HT1080 (cell line): Measurements from ENCODE around the gene TSHZ3. TPM values are rescaled to one million over a fixed set of nuclear protein-coding genes. Genes with fewer than 3 reads are reported as not detected.

ENCODE experiments used
- DNase-seq: peaks from one replicate; pipeline ENCODE4 v3.0.0-alpha.2; 2015; ENCODE audit warnings: low read depth
- total RNA-seq: library from RNA; depleted of rRNA; stranded (reverse); fragments of >200 nt; shearing (Covaris generic); gene quantifications from 2 replicates; pipeline ENCODE4 v1.2.3, GENCODE V29; 2014

Gene TSHZ3
- total RNA-seq, 1 experiment from 2014 or later, result 4.4 TPM

DNA sequence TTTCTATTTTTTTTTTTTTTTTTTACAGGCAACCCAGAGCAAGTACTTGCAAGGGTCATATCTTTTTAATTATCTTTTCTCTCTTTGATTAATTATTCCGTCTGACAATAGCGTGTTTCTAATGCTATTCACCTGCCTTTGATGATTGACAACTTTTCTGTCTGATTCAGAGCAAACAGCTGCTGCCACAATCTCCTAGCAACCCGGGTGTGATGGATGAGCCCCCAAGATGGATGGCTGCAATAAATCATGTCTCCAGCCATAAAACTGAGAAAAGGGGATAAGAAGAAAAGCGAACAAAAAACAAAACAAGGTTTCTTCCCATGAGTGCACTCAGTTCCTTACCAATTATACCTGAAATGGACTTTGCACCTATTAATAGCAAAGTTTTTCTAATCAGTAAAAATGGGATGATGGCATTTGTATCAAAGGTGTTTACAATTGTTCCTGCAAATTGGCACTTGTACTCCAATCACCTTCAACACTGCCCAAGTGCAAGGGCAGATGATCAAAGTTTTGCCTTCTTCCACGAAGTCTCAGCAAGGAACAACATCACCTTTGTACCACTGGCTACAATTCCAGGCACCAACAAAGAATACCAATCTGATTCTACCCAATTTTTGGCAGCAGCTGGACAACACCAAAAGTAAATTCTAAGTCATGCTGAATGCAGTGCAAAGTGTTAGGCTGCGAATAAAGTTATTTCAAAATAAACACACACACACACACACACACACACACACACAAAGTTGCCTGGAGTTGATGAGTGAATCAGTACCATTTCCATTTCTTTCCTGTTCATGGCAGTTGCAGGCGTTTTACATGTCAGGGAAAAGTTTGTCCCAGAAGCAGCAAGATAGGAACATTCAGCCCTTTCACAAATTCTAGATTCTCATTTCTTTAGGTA, 12.0 kb downstream of the TSHZ3 start:
- no peak for DNase-seq

DNA sequence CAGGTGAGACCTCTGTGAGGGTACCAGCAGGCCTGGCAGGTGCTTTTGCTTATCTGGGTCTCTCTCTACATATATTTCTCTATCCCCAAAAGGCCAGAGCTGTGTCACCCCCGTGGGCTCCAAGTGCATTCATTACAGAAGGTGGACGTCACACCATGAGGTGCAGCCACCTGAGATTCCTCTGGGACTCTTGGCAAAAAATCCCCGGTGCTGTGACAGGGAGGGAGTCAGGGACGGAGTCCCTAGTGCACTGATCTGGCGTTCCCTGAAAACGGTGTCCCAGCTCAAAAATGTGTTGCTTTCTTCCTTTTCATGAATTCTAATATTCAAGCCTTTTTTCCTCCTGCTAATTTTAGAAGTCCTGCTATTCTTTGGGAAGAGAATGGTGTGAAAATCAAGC, 13.5 kb downstream of the TSHZ3 start:
- DNase-seq, result no peak

DNA sequence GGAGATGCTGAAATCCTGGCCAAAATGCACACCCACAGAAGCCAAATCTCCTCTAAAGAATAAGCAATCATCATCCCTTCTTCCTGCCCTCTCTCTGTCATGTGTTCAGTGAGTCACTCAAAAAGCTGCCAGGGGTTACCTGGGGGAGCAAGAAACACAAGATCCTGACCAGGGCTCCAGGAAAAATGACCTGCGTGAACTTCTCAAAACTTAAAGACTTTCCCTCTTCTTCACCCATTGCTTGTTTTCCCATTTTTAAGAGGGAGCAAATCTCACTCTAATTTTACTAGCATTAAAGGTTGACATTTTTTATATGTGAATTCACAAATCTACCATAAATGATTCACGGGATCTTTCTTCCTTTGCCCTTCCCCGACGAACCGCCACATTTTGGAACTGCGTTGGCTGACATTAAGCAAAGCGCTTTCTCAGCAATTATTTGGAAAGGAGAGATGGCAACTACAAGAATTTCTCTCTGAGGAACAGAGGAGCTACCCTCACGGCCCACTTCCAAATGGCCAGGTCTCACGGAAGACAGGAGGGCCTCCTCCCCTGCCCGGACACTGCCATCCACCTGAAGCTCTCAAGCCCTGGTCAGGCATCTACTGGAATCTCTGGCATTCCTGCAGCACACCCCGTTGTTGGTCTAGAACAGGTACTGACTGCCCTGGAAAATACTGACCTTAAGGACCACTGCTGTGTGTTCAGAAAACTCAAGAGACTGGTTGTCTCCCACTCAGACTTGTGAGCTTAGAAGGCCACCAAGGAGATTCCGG, 14.2 kb downstream of the TSHZ3 start:
- peak; percentile 57 for DNase-seq

GRCh38 chr19:31334101-31334848, 15.0 kb downstream of the TSHZ3 start:
- peak; percentile 64 for DNase-seq

GRCh38 chr19:31332096-31332495, 17.1 kb downstream of the TSHZ3 start:
- DNase-seq, result no peak

DNA sequence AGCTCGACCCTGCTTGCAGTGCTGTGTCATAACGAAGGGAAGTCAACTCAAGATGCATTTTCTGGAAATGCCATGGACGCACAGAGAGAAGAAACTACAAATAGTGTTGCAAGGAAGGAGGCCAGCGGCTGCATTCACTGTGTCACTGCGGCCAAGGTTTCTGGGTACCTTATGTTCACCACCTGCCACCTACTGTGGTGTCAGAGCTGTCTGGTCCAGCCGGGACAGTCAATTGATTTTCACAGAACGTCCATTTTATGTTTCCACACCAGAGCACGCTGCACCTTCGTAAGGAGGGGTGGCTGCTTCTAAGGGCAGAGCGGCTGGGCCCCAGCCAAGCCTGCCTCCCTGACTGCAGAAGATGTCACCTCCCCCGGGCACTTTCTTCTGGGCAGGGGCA, 17.7 kb downstream of the TSHZ3 start:
- DNase-seq, result no peak

GRCh38 chr19:31330761-31331160, 18.5 kb downstream of the TSHZ3 start:
- no peak for DNase-seq

DNA sequence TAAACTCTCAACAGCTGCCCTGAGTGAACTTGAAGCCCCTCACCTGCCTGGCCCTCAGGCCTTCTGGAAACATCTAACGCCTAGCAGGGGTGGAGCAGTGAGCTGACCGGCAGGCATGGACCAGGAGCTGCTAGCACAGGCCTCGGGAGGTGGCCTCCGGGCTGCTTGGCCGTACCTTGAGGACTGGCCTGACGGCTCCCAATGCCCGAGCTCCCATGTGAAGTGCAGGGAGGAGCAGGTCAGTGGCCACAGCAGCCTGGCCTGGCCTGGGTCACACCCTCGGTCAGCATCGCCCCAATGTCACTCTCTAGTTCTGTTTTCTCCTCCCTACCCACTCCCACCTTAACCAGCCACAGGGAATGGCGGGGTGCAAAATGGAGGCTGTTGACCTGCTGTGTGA, 19.0 kb downstream of the TSHZ3 start:
- no peak for DNase-seq

DNA sequence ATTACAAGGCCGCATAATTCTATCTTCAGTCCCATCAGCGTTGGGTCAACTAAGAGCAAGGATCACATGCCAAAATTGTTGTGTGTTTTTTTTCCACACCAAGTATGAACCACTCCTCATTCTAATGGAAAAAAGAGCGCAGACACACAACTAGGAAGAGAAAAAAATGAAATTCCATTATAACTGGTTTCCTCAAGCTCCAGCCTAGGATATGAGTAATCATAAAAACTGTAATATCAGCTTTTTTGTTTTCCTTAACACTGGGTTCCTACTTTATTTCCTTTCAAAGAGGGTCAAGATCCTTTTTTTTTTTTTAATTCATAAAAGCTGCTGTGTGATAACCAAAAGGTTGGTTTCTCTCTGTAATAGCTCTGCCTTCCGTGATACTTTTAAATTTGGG, 19.4 kb downstream of the TSHZ3 start:
- DNase-seq, result no peak

- DNase-seq, result no peak
Measured at GRCh38 chr19:31328238-31328637, 21.0 kb downstream of the TSHZ3 start.

GRCh38 chr19:31326329-31327028, 22.8 kb downstream of the TSHZ3 start:
- no peak for DNase-seq

GRCh38 chr19:31325342-31325741, 23.9 kb downstream of the TSHZ3 start:
- DNase-seq, result no peak

GRCh38 chr19:31319465-31319864, 29.8 kb downstream of the TSHZ3 start:
- DNase-seq, result no peak

DNA sequence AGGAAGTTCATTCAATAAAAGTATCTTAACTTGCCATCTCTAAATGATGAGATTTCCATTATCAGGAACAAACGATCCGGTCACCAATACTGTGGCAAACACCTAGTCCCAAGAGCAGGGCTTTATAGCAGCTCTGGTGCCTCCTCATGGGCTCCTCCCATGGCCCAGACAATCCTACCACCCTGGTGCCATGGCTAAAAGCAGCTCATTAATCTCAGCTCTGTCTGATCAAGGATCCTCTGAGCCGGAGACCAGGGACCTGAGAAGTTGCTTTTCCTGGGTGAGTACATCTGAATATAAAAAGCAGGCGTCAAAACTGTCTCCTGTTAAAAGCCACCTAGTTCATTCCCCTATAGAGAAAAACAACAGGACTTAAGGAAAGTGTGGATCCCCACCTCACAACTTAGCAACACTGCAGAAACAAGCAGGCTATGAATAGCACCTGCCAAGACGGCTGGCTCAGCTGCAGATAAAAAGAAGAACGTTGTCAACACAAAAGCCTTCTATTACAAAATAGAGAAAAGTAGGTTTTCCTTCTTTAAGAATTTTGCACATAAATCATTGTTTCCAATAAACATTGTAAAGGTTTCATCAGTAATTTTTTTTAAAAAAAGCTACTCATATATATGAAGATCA, 30.3 kb downstream of the TSHZ3 start:
- no peak for DNase-seq

- DNase-seq, result no peak
Measured at GRCh38 chr19:31317570-31317969, 31.7 kb downstream of the TSHZ3 start.

- no peak for DNase-seq
Measured at GRCh38 chr19:31317093-31317492, 32.1 kb downstream of the TSHZ3 start.

DNA sequence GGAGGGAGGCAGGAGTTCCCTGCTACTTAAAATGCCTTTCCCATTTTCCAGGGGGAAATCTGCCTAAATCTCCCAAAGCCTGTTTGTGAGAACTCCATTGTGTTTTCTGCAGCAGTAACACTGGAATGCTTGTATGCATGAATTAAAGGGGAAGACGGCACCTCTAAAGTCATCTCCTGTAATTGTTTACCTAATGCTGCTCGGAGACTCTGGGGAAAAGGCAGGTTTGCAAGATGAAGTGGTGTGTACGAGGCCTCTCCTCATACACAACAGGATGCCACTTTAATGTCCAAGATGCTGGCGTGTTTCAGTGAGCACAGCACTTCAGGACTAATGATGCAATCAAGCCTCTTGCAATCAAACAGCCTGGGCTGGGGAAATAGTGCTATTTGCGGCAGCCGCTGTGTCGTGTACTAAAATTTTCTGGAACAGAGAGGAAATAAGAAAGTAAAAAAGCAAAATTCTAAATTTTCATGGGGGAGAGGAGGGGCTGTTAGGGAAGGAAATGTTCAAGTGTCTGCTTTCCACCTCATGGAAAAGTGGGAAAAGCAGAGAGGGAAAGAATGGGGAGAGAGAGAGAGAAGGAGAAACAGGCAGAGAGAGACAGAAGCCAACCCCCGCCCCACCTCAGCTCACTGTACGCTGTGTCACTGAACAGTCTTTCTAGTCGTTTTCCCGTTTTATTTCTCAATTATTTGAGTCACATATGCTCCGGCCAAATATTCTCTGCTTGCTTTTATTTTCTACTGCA, 32.9 kb downstream of the TSHZ3 start:
- DNase-seq, result no peak

DNA sequence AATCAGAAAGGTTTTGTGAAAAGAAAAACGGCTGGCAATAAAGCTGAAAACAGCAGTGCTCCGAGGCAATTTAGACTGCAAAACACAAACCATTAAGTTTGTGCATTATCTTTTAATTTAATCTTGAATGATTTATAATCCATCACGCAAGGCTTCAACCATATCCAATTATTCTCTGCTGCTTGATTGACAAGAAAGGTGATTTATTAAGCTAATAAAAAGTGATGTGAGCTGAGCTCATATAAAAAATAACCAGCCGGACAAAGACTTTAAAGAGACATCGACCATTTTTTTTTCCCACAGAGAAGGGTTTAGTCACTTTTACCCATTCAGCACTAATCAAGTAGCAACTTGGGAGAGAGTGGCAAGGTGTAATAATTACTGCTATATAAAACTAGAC, 33.6 kb downstream of the TSHZ3 start:
- no peak for DNase-seq

GRCh38 chr19:31314849-31315629, 34.2 kb downstream of the TSHZ3 start:
- no peak for DNase-seq
